ENCODE results near the gene DLGAP1.

Gene DLGAP1

DNA sequence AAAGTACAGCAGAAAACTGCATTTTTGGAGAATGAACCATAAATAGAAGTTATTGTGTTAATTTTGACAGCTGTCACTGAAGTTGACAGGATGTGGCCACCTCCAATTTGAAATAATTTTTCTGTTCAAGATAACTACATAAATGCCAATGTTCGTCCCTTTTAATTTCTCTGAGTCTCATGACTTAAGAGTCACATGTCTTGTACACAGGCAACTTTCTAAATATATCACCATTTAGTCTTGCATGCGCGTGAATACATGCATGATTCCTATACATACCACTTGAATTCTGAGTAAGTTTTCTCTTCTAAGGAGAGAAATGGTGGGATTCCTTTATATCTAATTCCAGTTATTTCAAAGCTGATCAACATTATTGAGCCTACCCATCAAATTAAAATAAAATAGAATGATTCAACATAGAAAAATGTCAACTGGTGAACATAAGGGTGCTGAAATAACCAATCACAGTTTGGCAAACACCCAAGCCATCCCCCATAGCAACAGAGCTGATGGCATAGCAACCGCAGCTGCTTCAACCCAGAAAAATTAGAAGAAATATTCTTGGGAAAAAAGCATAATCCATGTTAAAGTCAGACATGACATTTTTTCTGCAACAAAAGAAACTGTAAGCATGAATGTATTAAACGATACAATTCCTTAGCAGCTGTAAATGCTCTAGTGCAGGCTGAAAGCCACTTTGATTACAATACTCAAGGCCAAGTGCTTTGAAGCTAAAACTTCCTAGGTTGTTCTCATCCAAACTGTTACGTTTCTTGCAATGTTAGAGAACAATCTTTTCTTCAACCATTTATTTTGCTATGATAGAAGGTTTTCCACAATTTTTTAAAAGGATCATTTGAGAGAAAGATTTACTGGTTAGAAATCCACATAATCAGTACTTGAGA lies 282.7 kb downstream of the DLGAP1 start:
- Histone ChIP-seq H3K4me3 (ENCODE audit: insufficient read depth, low read length, poor library complexity, severe bottlenecking) (no peak overlapping the region), H3K9ac (ENCODE audit: low read length) (no peak overlapping the region), H4K20me1 (ENCODE audit: low read depth, low read length) (no peaks in the 10 kb centered on the region), H3K36me3 (ENCODE audit: low read length) (no peaks in the 10 kb centered on the region), H3K4me2 (ENCODE audit: low read depth, low read length, poor library complexity, severe bottlenecking) (no peak overlapping the region), H3K9me3 (ENCODE audit: insufficient read depth, low read length) (no peaks in the 10 kb centered on the region), H3K27ac (ENCODE audit: low read depth, low read length) (no peak overlapping the region), H3K79me2 (ENCODE audit: insufficient read depth, low read length) (no peaks in the 10 kb centered on the region), H3F3A (ENCODE audit: insufficient read depth) (no peaks in the 10 kb centered on the region), H2AFZ (ENCODE audit: low read depth, low read length, severe bottlenecking) (no peak overlapping the region), H3K27me3 (ENCODE audit: low read length) (no peaks in the 10 kb centered on the region), H3K9me2 (replicated peaks; ENCODE audit: insufficient read depth, low read length) (no peaks in the 10 kb centered on the region)
- TF ChIP-seq, protein P1, sequence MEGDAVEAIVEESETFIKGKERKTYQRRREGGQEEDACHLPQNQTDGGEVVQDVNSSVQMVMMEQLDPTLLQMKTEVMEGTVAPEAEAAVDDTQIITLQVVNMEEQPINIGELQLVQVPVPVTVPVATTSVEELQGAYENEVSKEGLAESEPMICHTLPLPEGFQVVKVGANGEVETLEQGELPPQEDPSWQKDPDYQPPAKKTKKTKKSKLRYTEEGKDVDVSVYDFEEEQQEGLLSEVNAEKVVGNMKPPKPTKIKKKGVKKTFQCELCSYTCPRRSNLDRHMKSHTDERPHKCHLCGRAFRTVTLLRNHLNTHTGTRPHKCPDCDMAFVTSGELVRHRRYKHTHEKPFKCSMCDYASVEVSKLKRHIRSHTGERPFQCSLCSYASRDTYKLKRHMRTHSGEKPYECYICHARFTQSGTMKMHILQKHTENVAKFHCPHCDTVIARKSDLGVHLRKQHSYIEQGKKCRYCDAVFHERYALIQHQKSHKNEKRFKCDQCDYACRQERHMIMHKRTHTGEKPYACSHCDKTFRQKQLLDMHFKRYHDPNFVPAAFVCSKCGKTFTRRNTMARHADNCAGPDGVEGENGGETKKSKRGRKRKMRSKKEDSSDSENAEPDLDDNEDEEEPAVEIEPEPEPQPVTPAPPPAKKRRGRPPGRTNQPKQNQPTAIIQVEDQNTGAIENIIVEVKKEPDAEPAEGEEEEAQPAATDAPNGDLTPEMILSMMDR (IDR thresholded peaks at IDR 0.05; ENCODE audit: insufficient read depth, low read length, poor library complexity, severe bottlenecking), result no peak
- TF ChIP-seq EZH2phosphoT487 (conservative IDR thresholded peaks at IDR 0.05; ENCODE audit: low read length), result no peak

DNA sequence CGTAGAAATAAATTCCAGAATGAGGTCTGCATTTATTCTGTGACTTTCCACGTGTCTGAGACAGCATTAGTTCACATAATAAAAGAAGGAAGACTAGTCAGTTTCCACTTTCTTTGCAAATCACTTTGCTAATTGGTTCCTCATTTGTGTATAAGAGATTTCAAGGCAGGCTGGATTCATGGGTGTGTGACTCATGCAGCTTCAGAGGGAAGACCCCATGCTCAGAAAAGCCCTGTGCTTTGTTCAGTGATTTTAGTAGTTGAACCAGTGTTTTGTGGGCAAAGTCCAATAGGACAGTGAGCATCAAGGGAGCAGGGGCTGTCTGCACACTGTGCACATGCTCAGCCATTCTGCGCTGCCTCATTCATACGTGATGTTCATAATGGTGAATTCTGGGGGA lies 297.8 kb downstream of the DLGAP1 start:
- no peaks in the 10 kb centered on the region for H3K27me3 ChIP-seq (ENCODE audit: low read length)
- H3K9me2 ChIP-seq (replicated peaks; ENCODE audit: insufficient read depth, low read length), result no peaks in the 10 kb centered on the region
- no peak overlapping the region for H3K27ac ChIP-seq (ENCODE audit: low read depth, low read length)
- no peak overlapping the region for H2AFZ ChIP-seq (ENCODE audit: low read depth, low read length, severe bottlenecking)
- no peak overlapping the region for H3K4me3 ChIP-seq (ENCODE audit: insufficient read depth, low read length, poor library complexity, severe bottlenecking)
- H3K4me2 ChIP-seq (ENCODE audit: low read depth, low read length, poor library complexity, severe bottlenecking), result no peak overlapping the region
- H3K36me3 ChIP-seq (ENCODE audit: low read length), result no peaks in the 10 kb centered on the region
- no peak overlapping the region for H3K9ac ChIP-seq (ENCODE audit: low read length)
- no peaks in the 10 kb centered on the region for H3F3A ChIP-seq (ENCODE audit: insufficient read depth)
- no peaks in the 10 kb centered on the region for H4K20me1 ChIP-seq (ENCODE audit: low read depth, low read length)
- H3K79me2 ChIP-seq (ENCODE audit: insufficient read depth, low read length), result no peaks in the 10 kb centered on the region
- no peak for TF ChIP-seq EZH2phosphoT487 (conservative IDR thresholded peaks at IDR 0.05; ENCODE audit: low read length)
- TF ChIP-seq, protein P1 (IDR thresholded peaks at IDR 0.05; ENCODE audit: insufficient read depth, low read length, poor library complexity, severe bottlenecking), result no peak
- H3K9me3 ChIP-seq (ENCODE audit: insufficient read depth, low read length), result no peaks in the 10 kb centered on the region

DNA sequence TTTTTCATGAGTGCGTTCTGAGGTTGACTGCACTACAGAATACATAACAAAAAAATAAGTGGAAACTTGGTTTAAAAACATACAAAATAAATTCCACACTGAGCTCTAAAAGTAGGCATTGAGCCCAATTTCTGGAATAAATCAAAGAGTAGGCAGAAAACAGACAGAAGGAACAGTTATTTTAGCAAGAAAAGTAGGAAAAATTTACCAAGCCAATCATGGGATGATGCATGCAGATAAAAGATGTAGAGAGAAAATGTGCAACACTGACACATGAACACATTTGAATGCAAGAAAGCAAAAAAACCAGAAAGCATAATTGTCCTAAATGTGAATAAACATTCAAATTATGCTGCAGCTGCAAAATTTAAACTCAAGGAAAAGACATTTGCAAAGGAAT lies 308.3 kb downstream of the DLGAP1 start:
- no peaks in the 10 kb centered on the region for H4K20me1 ChIP-seq (ENCODE audit: low read depth, low read length)
- no peaks in the 10 kb centered on the region for H3K79me2 ChIP-seq (ENCODE audit: insufficient read depth, low read length)
- H3K9me3 ChIP-seq (ENCODE audit: insufficient read depth, low read length), result no peaks in the 10 kb centered on the region
- no peaks in the 10 kb centered on the region for H3K9me2 ChIP-seq (replicated peaks; ENCODE audit: insufficient read depth, low read length)
- no peaks in the 10 kb centered on the region for H3K27me3 ChIP-seq (ENCODE audit: low read length)
- H3F3A ChIP-seq (ENCODE audit: insufficient read depth), result no peaks in the 10 kb centered on the region
- H3K4me2 ChIP-seq (ENCODE audit: low read depth, low read length, poor library complexity, severe bottlenecking), result no peak overlapping the region
- no peak overlapping the region for H3K9ac ChIP-seq (ENCODE audit: low read length)
- no peaks in the 10 kb centered on the region for H3K36me3 ChIP-seq (ENCODE audit: low read length)
- H3K4me3 ChIP-seq (ENCODE audit: insufficient read depth, low read length, poor library complexity, severe bottlenecking), result no peak overlapping the region
- no peak overlapping the region for H2AFZ ChIP-seq (ENCODE audit: low read depth, low read length, severe bottlenecking)
- TF ChIP-seq, protein P1 (IDR thresholded peaks at IDR 0.05; ENCODE audit: insufficient read depth, low read length, poor library complexity, severe bottlenecking), result no peak
- TF ChIP-seq EZH2phosphoT487 (conservative IDR thresholded peaks at IDR 0.05; ENCODE audit: low read length), result no peak
- no peak overlapping the region for H3K27ac ChIP-seq (ENCODE audit: low read depth, low read length)
